T-helper 1 cell treated with Interleukin-12 subunit alpha and Interleukin-12 subunit beta and Interleukin-4 antibody, amounts not matched to agents 30 ng/mL and 1 ng/mL, for 36 hours (primary cell): ENCODE data around the gene GOSR1. TPM values are rescaled to one million over a fixed set of nuclear protein-coding genes. Genes with fewer than 3 reads are reported as not detected.
"Not testable (repeated sequence)": the region's sequence is repeated elsewhere in the genome, so short reads cannot be mapped to it uniquely, and the experiment has no call there.

ENCODE experiments used
- intact Hi-C: fragments of 100-400 bp; cut with micrococcal nuclease; formaldehyde crosslinking; loops from one replicate; pipeline ENCODE4 v1.15.1; 2024
- total RNA-seq: library from RNA; stranded (reverse); gene quantifications from 2 replicates; pipeline ENCODE4 v1.2.3, GENCODE V29; 2022

The GOSR1 gene
- total RNA-seq, 1 donor from 2014 or later, result 59.3 TPM

DNA sequence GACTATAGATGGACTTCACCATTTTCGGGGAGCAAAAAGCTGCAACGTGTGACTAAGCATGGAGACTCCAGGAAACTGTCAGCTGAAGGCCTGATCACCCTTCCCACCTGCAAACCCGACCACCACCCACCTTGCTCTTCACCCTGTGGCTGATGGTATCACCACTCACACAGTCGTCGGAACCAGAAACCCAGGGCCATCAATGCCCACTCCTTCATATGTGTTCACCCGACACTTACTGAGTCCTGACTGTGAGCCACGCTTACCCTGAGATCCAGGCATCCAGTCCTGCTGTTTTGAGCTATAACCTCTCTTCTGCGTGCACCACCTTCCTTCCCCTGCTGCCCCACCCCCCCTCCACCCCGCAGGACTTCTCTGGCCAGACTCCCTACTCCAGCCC lies 97.1 kb downstream of the GOSR1 start:
- intact Hi-C loops, result not testable (repeated sequence)

DNA sequence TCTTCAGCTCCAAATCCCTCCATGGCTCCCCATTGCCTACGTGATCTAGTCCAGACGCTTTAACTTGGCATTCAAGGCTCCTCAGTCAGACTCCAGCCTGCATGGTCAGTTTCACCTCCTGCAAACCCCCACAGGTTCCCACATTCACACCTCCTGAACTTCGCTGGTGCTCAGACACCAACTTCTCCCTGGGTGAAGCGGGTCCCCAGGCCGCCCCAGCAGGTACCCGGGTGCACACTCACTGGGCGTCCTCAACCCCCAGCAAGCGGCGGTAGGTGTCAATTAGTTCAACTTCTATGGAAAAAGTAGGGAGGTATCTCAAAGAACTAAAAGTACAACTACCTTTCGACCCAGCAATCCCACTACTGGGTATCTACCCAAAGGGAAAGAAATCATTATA lies 97.6 kb downstream of the GOSR1 start:
- intact Hi-C loops, result not testable (repeated sequence)

DNA sequence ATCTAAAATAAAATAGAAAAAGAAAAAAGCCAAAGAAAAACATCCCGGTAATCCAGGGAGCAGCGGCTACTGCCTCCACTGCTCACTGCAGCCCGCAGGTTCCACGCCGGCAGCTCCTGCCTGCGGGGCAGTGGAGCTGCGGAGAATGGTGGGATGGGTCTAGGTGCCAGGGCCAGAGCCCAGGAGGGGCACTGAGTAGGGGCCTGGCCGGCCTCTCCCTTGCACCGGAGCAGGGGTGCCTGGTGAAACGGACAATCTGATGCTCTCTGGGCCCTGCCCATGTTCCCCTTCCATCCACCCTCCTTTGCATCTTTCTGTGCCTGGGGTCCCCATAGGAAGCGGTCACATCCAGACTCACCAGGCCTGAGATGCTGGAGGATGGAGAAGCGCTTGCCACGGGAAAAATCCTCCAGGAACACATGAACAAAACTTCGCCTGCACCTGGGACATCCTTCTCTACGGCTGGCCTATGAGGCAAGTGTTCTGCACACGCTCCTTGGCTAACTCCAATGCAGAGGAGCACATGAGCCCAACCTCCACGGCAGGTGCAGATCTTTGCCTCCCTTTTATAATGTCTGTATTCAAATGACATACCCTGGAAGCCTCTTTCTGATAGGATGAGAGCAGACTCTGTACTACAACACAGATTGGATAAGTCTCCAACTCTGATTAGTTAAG lies 98.6 kb downstream of the GOSR1 start:
- intact Hi-C loops, result not testable (repeated sequence)

DNA sequence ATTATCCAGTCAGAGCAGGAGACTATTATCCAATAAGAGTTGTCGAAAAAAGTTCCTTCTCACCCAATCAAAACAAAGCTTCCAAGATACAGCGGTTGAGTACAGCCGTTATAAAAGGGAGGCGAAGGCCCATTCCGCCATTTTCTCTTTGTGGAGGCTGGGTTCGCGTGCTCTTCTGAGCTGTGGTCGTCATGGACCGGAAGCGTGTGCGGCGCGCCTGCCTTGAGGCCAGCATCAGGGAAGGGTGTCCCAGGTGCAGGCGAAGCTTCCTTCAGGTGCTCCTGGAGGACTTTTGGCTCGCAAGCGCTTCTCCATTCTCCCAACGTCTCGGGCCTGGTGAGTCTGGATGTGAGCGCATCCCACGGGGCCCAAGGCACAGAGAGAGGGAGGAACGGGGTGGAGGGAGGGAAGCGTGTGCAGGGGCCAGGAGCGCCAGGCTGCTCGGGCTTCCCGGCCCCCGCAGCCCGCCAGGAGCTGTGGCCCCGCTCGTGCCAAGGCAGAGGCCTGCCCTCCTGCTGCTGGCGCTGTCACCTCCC lies 99.2 kb downstream of the GOSR1 start:
- intact Hi-C loops, result no loop called here

Other genes starting within 250 kb of the GOSR1 start
- 0.05 TPM in 1 of 2 replicates, not detected in the other for gene SLC6A4, start 241.7 kb upstream of the GOSR1 start, total RNA-seq
- 62.9 and 65.3 TPM in 2 replicates for gene BLMH, start 185.5 kb upstream of the GOSR1 start, total RNA-seq
- not detected in 2 replicates for gene TMIGD1, start 143.4 kb upstream of the GOSR1 start, total RNA-seq
- 25.8 and 35.0 TPM in 2 replicates for gene CPD, start 98.5 kb upstream of the GOSR1 start, total RNA-seq